ENCODE results near the gene TMEM266. TPM values are rescaled to one million over a fixed set of nuclear protein-coding genes. Genes with fewer than 3 reads are reported as not detected.

TMEM266 gene
- total and polyA plus RNA-seq, 2 experiments from 2014 or later = 0.42 to 5.0 TPM

DNA sequence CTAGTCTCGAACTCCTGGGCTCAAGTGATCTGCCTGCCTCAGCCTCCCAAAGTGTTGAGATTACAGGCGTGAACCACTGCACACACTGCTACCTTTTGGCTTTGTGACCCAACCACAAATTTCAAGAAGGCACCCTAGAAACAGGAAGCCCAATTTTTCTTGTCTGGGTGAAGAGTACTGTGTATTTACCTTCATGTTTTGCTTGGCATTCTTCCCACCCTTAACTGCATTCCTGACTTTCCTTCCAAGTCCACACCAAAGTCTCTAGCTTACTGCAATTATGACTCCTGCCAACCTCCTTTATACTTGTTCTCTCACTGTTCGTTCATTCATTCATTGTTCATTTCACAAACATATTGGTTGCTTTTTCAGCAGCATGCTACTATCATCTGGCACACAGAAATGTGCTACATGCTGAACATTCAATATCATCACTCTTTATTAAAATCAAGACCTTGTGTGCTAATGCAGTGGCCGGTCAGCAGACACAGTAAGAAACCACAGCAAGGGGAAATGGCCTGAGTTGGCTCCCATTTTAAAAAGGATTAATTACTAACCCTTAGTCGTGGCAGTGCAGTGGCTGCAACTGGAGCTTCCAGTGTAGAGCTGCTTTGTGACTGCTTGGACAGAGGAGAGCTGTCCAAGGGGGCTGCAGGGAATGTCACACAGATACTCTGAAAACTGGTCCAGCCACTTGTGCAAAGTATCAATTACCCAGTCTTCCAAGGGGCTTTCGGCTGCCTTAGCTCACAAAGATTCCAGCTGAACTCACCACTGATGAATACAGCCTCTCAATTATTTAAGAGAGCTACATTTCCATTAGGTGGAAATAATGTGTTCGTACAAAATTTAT, 157.5 kb downstream of the TMEM266 start:
- Histone ChIP-seq H3K4me1 (ENCODE audit: insufficient read depth) (no peaks in the 10 kb centered on the region), H4K20me1 (replicated peaks; ENCODE audit: insufficient read depth) (no peaks in the 10 kb centered on the region), H2AFZ (no peak overlapping the region), H3K9me2 (ENCODE audit: insufficient read depth) (no peaks in the 10 kb centered on the region), H3K27ac (ENCODE audit: low read depth) (no peak overlapping the region), H3K4me3 (no peak overlapping the region), H3F3A (replicated peaks; ENCODE audit: low read depth) (no peaks in the 10 kb centered on the region), H3K79me2 (replicated peaks; ENCODE audit: insufficient read depth) (no peaks in the 10 kb centered on the region), H3K27me3 (ENCODE audit: insufficient read depth) (no peaks in the 10 kb centered on the region), H3K4me2 (no peak overlapping the region), H3K36me3 (ENCODE audit: insufficient read depth) (no peaks in the 10 kb centered on the region)
- Mint-ChIP-seq H3K9me3 (peaks cover 5% of the 10 kb centered on the region; the same call in 1 of the 3 replicates), H3K4me3 (no peak overlapping the region), H3K27me3 (ENCODE audit: insufficient read depth, low read depth, poor library complexity) (no peaks in the 10 kb centered on the region), H3K27ac (no peak overlapping the region), H3K4me1 (no peaks in the 10 kb centered on the region), H3K36me3 (ENCODE audit: low read depth) (peaks cover 11% of the 10 kb centered on the region; the same call in 2 of the 3 replicates)
- ATAC-seq (no peak), DNase-seq (ENCODE audit: low spot score) (no peak)
- TF ChIP-seq ZNF114 (CRISPR knock-in tag; IDR thresholded peaks at IDR 0.05) (no peak), NANOG (IDR thresholded peaks at IDR 0.05; ENCODE audit: borderline replicate concordance) (no peak), POLR2AphosphoS5 (IDR thresholded peaks at IDR 0.05; ENCODE audit: low read depth) (no peak), CREB1 (CRISPR knock-in tag; IDR thresholded peaks at IDR 0.05; ENCODE audit: low read depth) (no peak), JUNB (IDR thresholded peaks at IDR 0.05; ENCODE audit: unreplicated experiment) (no peak), ZNF331 (CRISPR knock-in tag; IDR thresholded peaks at IDR 0.05; ENCODE audit: low read depth) (no peak), STAT1 (IDR thresholded peaks at IDR 0.05; ENCODE audit: unreplicated experiment) (no peak), EZH2 (IDR thresholded peaks at IDR 0.05; ENCODE audit: low read depth, unreplicated experiment) (no peak), EZH2phosphoT487 (IDR thresholded peaks at IDR 0.05; ENCODE audit: unreplicated experiment) (no peak)
- TF ChIP-seq, protein P1, sequence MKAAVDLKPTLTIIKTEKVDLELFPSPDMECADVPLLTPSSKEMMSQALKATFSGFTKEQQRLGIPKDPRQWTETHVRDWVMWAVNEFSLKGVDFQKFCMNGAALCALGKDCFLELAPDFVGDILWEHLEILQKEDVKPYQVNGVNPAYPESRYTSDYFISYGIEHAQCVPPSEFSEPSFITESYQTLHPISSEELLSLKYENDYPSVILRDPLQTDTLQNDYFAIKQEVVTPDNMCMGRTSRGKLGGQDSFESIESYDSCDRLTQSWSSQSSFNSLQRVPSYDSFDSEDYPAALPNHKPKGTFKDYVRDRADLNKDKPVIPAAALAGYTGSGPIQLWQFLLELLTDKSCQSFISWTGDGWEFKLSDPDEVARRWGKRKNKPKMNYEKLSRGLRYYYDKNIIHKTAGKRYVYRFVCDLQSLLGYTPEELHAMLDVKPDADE (IDR thresholded peaks at IDR 0.05) = no peak
- TF ChIP-seq, protein P2, sequence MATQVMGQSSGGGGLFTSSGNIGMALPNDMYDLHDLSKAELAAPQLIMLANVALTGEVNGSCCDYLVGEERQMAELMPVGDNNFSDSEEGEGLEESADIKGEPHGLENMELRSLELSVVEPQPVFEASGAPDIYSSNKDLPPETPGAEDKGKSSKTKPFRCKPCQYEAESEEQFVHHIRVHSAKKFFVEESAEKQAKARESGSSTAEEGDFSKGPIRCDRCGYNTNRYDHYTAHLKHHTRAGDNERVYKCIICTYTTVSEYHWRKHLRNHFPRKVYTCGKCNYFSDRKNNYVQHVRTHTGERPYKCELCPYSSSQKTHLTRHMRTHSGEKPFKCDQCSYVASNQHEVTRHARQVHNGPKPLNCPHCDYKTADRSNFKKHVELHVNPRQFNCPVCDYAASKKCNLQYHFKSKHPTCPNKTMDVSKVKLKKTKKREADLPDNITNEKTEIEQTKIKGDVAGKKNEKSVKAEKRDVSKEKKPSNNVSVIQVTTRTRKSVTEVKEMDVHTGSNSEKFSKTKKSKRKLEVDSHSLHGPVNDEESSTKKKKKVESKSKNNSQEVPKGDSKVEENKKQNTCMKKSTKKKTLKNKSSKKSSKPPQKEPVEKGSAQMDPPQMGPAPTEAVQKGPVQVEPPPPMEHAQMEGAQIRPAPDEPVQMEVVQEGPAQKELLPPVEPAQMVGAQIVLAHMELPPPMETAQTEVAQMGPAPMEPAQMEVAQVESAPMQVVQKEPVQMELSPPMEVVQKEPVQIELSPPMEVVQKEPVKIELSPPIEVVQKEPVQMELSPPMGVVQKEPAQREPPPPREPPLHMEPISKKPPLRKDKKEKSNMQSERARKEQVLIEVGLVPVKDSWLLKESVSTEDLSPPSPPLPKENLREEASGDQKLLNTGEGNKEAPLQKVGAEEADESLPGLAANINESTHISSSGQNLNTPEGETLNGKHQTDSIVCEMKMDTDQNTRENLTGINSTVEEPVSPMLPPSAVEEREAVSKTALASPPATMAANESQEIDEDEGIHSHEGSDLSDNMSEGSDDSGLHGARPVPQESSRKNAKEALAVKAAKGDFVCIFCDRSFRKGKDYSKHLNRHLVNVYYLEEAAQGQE (IDR thresholded peaks at IDR 0.05; ENCODE audit: unreplicated experiment) = no peak
- TF ChIP-seq, protein P3, sequence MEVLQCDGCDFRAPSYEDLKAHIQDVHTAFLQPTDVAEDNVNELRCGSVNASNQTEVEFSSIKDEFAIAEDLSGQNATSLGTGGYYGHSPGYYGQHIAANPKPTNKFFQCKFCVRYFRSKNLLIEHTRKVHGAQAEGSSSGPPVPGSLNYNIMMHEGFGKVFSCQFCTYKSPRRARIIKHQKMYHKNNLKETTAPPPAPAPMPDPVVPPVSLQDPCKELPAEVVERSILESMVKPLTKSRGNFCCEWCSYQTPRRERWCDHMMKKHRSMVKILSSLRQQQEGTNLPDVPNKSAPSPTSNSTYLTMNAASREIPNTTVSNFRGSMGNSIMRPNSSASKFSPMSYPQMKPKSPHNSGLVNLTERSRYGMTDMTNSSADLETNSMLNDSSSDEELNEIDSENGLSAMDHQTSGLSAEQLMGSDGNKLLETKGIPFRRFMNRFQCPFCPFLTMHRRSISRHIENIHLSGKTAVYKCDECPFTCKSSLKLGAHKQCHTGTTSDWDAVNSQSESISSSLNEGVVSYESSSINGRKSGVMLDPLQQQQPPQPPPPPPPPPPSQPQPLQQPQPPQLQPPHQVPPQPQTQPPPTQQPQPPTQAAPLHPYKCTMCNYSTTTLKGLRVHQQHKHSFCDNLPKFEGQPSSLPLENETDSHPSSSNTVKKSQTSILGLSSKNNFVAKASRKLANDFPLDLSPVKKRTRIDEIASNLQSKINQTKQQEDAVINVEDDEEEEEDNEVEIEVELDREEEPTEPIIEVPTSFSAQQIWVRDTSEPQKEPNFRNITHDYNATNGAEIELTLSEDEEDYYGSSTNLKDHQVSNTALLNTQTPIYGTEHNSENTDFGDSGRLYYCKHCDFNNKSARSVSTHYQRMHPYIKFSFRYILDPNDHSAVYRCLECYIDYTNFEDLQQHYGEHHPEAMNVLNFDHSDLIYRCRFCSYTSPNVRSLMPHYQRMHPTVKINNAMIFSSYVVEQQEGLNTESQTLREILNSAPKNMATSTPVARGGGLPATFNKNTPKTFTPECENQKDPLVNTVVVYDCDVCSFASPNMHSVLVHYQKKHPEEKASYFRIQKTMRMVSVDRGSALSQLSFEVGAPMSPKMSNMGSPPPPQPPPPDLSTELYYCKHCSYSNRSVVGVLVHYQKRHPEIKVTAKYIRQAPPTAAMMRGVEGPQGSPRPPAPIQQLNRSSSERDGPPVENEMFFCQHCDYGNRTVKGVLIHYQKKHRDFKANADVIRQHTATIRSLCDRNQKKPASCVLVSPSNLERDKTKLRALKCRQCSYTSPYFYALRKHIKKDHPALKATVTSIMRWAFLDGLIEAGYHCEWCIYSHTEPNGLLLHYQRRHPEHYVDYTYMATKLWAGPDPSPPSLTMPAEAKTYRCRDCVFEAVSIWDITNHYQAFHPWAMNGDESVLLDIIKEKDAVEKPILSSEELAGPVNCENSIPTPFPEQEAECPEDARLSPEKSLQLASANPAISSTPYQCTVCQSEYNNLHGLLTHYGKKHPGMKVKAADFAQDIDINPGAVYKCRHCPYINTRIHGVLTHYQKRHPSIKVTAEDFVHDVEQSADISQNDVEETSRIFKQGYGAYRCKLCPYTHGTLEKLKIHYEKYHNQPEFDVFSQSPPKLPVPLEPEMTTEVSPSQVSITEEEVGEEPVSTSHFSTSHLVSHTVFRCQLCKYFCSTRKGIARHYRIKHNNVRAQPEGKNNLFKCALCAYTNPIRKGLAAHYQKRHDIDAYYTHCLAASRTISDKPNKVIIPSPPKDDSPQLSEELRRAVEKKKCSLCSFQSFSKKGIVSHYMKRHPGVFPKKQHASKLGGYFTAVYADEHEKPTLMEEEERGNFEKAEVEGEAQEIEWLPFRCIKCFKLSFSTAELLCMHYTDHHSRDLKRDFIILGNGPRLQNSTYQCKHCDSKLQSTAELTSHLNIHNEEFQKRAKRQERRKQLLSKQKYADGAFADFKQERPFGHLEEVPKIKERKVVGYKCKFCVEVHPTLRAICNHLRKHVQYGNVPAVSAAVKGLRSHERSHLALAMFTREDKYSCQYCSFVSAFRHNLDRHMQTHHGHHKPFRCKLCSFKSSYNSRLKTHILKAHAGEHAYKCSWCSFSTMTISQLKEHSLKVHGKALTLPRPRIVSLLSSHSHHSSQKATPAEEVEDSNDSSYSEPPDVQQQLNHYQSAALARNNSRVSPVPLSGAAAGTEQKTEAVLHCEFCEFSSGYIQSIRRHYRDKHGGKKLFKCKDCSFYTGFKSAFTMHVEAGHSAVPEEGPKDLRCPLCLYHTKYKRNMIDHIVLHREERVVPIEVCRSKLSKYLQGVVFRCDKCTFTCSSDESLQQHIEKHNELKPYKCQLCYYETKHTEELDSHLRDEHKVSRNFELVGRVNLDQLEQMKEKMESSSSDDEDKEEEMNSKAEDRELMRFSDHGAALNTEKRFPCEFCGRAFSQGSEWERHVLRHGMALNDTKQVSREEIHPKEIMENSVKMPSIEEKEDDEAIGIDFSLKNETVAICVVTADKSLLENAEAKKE (CRISPR knock-in tag; IDR thresholded peaks at IDR 0.05) = no peak
- TF ChIP-seq, protein P4, sequence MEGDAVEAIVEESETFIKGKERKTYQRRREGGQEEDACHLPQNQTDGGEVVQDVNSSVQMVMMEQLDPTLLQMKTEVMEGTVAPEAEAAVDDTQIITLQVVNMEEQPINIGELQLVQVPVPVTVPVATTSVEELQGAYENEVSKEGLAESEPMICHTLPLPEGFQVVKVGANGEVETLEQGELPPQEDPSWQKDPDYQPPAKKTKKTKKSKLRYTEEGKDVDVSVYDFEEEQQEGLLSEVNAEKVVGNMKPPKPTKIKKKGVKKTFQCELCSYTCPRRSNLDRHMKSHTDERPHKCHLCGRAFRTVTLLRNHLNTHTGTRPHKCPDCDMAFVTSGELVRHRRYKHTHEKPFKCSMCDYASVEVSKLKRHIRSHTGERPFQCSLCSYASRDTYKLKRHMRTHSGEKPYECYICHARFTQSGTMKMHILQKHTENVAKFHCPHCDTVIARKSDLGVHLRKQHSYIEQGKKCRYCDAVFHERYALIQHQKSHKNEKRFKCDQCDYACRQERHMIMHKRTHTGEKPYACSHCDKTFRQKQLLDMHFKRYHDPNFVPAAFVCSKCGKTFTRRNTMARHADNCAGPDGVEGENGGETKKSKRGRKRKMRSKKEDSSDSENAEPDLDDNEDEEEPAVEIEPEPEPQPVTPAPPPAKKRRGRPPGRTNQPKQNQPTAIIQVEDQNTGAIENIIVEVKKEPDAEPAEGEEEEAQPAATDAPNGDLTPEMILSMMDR (conservative IDR thresholded peaks at IDR 0.05; ENCODE audit: low read depth in 2 of 2) = no peak

Measured in GM23338 (cell line).